GM21447 (cell line): Measurements from ENCODE around the gene ZNF524.

Experiments used
- ATAC-seq: cut with Tn5 transposase; IDR thresholded peaks from one replicate; pipeline ENCODE4 v1.9.1; 2021; ENCODE audit not compliant: unreplicated experiment

Gene ZNF524

DNA sequence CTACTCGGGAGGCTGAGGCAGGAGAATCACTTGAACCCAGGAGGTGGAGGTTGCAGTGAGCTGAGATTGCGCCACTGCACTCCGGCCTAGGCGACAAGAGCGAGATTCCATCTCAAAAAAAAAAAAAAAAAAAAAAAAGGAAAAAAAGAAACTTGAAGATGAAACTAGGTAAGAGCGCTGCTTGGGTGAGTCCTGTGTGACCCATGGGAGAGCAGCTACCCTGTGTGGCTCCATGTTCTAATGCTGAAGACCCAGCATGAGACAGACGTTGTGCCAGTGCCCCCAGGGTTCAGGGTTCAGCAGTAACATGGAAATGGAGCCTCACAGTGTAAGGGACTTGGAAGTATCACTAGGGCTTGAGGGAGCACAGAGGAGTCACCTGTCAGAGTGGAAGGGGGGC, 18.3 kb downstream of the ZNF524 start:
- ATAC-seq, result no peak

DNA sequence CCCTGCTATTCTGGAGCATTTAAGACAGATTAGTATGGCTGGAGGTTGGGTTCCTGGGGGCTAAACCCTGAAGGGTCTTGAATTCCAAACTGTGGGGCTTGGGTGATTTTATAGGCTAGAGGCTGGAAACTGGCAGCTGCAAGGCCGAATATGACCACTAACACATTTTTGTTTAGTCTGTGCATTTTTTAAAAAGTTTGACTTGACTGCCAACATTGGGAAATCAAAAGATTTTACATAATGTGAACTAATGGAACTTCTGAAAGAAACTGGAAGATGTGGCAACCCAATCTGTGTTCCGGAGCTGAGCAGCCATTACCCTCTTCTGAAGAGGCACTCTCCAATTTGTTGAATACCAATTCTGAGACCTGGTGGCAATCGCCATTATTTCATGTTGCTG, 19.2 kb downstream of the ZNF524 start:
- no peak for ATAC-seq

DNA sequence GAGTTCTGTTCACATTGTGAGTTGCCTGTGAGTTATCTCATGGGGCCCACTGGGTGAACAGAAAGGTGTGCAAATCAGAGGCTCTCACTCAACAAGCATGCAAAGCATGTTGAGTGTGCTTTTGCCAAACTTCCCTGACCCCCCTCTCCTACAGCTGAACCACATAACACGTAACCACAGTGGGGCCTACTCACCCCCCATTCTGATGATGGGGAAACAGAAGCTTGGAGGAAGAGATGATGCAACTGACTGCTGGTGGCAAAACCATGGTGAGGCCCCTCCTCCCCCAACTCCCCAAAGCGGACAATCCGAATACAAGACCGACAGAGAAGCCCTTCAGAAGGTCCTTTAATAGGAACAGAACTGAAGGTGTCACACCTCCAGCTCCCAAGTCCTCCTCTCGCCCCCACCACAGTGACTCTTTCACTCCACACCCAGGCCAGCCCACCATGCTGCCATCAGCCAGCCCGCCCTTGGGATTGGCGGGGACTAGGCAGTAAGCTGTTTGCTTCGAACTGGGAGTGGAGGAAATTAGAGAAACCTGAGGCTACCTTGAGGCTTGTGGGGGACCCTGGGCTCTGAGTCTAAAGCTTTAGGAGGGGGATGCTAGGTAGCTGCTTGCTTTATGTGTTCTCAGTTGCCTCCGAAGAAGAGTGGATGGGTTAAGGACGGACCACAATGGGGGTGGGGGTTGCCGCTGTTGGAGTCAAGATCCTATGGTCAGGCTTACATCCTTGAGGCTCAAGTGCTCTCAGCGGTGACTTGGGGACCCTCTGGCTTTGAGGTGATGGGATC, 20.5 kb downstream of the ZNF524 start:
- no peak for ATAC-seq

DNA sequence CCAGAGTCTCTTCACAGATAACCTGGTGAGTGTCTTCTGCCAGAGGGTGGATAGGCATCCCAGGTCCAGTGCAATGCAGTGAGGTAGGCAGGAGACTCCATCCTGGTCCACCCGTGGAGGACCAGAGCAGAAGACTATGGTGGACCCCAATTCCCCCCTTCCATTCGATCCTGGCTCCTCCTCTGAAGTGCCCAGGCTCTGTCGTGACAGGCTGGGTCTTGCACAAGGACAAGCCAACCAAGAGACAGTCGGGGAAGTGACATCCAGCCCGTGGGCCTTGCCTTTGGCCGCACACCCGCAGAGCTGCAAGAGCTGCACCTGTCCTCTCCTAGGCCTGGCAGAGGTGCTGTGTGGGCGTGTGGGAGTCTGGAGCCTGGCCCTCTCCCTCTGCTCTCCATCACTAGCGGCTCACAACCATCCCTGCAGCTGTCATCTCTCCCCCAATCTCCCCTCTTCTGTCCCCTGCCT, 21.2 kb downstream of the ZNF524 start:
- ATAC-seq, result no peak

DNA sequence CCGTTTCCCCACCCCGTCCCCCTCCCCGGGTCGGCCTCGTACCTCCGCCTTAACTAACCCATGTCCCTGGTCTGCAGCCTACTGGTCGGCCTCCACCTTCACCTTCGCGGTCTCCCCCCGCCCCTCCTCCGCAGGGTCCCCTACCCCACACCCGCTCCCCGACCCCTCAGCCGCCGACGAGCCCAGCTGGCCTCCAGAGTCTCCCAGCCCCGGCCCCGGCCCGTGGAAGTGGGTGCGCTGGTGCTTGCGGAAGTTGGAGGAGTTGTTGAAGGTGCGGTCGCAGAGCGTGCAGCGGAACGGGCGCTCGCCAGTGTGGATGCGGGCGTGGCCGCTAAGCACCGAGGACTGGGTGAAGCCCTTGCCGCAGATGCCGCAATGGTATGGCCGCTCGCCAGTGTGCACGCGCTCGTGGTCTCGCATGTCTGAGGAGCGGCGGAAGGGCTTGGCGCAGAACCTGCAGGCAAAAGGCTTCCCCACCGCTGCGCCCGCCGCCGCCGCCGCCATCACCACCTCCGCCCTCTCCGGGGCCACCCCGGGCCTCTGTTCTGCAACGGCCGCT, 21.7 kb downstream of the ZNF524 start:
- ATAC-seq, result no peak

DNA sequence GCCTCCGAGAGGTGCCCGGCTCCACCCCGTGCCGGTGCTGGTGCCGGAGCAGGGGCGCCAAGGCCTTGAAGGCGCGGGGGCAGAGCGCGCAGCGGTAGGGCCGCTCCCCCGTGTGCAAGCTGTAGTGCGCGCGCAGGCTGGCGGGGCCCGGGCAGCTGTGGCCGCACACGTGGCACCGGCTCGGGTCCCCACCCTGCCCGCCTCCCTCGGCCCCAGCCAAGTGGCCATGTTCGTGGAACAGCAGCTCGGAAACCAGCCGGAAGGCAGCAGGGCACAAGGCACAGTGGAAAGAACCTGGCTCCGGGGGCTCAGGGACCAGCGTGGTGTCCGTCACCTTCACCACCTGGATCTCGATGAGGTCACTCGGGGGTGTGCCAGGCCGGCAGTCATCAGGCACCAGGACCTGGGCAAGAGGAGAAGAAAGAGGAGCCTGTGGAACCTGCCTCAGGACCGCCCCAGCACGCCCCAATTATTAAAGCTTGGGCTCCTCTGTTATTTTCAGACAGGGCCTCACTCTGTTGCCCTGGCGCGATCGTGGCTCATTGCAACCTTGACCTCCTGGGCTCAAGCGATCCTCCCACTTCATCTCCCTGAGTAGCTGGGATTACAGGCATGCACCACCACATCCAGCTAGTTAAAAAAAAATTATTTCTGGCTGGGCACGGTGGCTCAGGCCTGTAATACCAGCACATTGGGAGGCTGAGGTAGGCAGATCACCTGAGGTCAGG, 22.3 kb downstream of the ZNF524 start:
- ATAC-seq, result no peak

DNA sequence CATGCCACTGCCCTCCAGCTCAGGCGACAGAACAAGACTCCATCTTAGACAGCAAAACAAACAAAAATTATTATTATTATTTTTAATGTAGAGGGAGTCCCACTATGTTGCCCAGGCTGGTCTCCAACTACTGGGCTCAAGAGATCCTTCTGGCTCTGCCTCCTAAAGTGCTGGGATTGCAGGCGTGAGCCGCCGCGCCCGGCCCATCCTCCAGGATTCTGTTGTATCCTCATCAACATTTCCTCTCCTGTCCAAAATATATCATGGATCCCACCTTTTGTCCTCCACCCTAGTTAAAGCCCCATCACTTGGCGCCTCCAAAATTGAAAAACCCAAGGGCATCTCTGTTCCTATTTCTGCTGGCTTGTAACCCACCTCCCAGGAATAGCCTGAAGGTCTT, 23.0 kb downstream of the ZNF524 start:
- no peak for ATAC-seq

DNA sequence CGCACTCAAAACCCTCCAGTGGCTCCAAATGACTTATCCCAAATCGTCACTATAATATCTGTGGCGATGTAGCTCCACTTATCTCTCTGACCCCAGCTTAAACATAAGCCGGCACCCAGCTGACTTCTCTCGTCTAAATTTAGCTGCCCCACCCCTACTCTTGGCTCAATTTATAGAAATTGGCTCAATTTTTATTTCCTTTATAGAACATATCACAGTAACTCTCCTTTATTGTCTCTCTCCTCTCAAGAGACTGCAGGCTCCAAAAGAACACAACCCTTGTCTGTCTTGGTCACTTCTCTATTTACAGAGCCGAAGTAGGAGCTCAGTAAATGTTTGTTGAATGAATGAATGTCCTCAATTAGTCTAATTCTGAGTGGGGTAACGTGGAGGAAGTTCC, 23.5 kb downstream of the ZNF524 start:
- ATAC-seq, result no peak

DNA sequence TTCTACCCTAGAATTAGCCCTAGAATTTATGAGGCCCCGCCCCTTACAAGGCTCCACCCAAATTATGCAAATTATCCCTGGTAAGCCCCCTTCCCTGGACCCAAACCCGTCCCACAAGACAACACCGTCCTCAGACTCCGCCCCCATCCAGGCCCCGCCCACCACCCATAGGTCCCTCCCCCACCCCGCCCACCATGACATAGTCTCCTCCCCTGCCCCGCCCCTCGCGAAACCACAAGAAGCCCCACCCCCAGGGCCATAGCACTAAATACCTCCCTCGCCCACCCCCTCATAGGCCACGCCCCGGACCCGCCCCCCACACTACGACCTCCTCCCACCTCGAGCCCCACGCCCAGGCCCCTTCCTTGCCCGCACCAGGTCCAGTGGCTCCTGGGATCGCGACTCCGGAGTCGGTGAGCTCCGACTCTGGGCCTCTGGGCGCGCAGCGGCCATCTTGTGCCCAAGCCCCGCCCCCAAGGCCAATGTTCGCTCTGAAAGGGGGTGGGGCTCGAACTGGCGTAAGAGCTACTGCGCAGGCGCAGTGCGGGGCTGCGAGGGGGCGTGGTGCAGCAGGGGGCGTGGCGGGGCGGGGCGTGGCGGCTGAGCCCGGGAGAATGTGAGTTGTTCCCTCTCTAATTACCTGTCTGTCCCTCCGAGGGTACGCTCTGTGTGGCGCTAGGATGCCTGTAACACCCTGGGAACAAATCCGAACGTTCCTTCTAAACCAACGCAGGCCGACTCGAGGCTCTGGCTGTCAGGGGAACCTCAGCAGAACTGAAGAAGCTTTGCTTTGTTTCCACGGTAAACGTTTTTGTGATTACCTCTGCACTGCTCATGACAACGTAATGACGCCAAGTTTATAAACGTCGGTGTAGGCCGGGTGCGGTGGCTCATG, 24.3 kb downstream of the ZNF524 start, which contains the start of gene ZNF784:
ZNF784 (minus strand) TSS at position 458 of the 895 bp plus-strand sequence; CDS start at position 453, 5 bp downstream.
- ATAC-seq, result peak; percentile 55

DNA sequence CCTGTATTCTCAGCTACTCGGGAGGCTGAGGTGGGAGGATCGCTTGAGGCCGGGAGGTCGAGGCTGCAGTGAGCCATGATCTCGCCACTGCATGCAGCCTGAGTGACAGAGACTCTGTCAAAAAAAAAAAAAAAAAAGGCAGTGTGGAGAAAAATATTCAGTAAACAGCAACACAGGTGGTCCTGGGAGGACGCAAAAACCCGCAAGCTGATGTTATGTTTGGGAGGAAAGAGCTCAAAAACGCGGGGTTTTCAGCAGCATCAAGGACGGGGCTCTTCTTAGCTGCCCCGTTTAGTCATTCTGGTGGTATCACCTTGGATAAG, 24.9 kb downstream of the ZNF524 start:
- peak; percentile 7 for ATAC-seq

DNA sequence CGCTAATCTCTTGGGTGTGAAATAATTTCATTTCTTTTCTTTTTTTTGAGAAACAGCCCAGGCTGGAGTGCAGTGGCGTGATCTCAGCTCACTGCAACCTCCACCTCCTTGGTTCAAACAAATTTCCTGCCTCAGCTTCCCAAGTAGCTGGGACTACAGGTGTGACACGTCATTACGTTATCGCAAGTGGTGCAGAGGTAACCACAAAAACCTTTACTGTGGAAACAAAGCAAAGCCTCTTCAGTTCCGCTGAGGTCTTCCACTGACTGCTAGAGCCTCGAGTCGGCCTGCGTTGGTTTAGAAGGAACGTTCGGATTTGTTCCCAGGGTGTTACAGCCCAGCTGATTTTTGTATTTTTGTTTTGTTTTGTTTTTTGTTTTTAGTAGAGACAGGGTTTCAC, 26.3 kb downstream of the ZNF524 start:
- ATAC-seq, result no peak

DNA sequence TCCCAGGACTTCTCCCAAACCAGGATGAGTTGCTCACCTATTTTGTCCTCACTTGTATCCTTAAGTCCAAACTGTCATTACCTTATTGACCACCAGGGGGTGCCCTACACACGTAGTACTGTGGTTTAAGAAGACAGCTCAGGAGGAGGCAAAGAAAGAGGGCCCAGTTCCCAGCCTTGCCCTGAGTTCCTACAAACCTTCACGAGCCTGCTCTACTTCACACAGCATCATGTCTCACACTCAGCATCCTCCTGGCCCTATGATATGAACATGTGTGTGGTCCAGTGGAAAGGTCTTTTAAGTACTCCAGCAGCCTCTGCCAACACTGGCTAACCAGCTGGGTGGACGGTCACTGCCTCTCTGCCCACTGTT, 32.4 kb downstream of the ZNF524 start:
- ATAC-seq, result no peak

DNA sequence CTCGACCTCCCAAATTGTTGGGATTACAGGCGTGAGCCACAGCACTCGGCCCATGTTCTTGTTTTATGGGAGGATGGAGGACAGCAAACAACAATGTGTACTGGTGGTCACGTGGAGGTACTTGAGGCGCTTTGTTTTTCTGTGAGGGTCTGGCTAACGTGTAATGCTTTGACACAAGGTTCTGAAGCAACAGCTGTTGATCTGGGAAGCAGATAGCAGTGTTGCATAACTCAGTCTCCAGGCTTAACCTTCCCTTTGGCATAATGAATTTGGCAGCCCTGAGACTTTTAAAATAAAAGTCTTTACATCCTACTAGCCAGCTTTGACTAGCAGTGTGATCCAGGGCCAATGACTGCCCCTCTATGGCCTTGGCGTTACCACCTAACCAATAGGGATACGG, 33.8 kb downstream of the ZNF524 start:
- ATAC-seq, result no peak

DNA sequence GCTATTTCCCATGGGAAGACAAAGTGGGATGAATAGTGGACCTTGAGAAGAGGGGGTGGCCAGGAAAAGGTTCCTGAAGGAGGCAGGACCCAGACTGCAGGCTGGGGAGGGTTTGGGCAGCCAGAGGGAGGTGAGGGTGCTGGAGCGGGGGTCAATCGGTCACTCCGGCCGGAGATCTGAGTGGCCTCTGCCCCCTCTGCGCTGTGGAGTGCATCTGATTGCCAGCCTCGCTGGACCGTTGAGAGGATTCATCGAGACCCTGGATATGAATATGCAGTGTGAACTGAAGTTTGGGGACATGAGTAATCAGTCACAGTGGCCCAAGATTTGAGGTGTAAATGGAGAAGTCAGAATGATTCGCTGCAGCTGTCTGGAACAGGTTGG, 35.2 kb downstream of the ZNF524 start:
- no peak for ATAC-seq

DNA sequence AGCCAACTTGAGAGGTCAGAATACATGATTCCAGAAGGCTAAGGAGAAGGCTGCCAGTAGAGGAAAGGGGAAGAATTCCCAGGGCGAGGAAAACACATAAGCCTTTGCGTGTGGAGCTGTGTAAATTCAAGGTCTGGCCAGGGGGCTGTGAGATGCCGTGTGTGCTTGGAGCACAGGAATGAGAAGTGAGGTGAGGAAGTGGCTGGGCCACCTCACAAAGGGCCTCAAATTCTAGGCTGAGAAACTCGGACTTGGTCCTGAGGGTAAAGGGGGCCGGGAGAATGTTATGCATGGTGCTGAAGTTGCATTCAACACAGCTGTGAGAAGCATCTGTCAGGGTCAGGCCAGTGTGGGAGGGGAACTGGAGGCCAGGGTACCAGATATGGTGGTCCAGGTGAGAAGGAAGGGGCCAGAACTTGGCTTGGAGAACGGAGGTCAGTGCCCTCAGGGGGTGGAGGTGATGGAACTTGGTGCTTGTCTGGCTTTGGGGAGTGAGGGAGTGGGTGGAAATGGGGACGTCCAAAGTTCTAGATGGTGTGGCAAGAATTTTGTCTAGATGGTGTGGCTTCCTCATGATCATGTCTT, 35.9 kb downstream of the ZNF524 start:
- no peak for ATAC-seq

DNA sequence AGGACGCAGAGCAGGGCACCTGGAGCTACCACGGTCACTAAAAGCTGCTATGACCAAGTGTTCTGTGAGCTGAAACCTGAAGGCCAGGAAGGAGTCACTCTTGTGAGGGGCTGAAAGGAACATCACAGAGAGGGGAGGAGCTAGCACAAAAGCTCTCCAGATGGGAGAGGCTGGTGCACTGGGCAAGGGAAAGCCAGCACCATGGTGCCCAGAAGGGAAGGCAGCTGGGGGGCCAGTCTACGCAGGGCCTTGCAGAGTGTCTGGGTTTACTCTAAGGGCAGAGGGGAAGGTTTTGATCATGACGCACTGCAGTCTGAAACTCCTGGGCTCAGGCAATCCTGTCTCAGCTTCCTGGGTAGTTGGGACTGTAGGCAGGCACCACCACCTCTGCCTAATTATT, 36.6 kb downstream of the ZNF524 start:
- ATAC-seq, result no peak

DNA sequence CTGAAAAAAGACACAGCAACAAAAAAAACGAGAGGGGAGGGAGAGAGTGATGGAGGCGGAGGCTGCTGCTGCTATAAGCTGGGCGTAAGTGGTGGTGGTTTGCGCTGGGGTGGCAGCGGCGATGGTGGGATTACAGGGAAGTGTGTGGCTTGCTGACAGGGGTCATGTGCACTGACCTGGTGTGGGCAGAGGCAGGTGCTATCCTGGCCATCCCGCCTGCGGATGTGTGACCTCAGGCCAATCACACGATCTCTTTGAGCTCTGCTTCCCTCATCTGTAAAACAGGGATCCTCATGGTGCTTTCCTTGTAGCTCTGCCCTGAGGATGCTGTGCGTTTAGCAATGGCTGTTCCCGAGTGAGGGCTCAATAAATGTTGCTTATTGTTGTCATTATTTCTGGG, 37.4 kb downstream of the ZNF524 start:
- ATAC-seq, result no peak

DNA sequence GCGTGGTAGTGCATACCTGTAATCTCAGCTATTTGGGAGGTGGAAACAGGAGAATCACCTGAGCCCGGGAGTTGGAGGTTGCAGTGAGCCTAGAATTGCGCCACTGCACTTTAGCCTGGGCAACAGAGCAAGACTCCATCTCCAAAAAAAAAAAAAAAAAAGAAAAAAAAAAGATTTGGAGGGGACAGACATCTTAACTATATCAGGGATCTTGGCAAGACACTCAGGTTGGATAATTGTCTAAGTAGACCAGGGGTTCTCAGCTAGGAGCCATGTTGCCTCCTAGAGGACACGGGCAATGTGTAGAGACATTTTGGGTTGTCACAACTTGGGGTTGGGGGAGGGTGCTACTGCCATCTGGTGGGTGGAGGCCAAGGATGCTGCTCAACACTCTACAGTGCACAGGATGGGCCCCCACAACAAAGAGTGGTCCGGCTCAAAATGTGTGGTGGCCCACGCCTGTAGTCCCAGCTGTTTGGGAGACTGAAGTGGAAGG, 38.8 kb downstream of the ZNF524 start:
- ATAC-seq, result no peak

DNA sequence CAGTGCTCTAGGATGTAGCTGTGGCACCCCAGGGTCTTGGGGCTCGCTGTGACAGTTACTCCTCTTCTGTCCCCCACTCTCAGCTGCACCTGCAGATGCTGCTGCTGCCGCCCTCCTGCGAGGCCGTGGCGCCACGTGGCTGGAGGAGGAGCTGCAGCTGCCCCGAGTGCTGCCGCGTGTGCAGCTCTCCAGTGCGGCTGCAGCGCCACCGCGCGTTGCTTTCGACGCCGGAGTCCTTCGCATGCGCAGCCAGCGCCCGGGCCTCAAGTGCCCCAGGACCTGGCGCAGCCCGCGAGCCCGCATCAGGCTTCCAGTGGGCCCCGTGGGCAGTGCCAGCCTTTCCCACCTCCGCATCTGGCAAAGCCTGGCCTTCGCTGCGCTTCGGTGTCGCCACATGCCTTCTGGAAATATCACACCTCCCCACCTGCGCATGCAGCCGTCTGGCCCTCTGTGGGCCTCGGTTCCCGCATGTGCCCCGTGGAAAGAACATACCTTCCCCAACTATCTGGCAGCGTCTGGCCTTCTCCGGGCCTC, 40.0 kb downstream of the ZNF524 start:
- ATAC-seq, result no peak
